ENCODE results near the gene SLAIN1. TPM values are rescaled to one million over a fixed set of nuclear protein-coding genes. Genes with fewer than 3 reads are reported as not detected.
A peak's percentile ranks its signal among the peaks of the same experiment; 100 is the strongest.

The SLAIN1 gene
- total and polyA plus RNA-seq, 2 of the 8 experiments (the other 6 are each of a cell fraction or from before 2014, with no cell fraction given), result 35.0 to 37.7 TPM

- no peak for TF ChIP-seq HDAC2 (IDR thresholded peaks at IDR 0.05; ENCODE audit: borderline replicate concordance in 1 of 2, low read depth in 2 of 2, low read length in 2 of 2)
- TF ChIP-seq KDM4A (IDR thresholded peaks at IDR 0.05; ENCODE audit: low read depth, low read length, severe bottlenecking), result peak; percentile 50
Measured at GRCh38 chr13:77698201-77699058, 943 bp downstream of the SLAIN1 start (continued).

Measured in H1 (cell line).